Measurements from ENCODE around the gene SUCLG2.

GRCh38 chr3:67377299-67377698 lies 277.1 kb downstream of the SUCLG2 start:
- TF ChIP-seq CTCF (IDR thresholded peaks at IDR 0.05) (no peak), POLR2AphosphoS5 (IDR thresholded peaks at IDR 0.05; ENCODE audit: insufficient read depth in 1 of 2, low read depth in 1 of 2) (no peak), POLR2A (IDR thresholded peaks at IDR 0.05) (no peak)
